ENCODE results near the gene FBP1. TPM values are rescaled to one million over a fixed set of nuclear protein-coding genes. Genes with fewer than 3 reads are reported as not detected.

FBP1 gene
- total RNA-seq, 2 donors from 2014 or later: 3.6 to 4.1 TPM

DNA sequence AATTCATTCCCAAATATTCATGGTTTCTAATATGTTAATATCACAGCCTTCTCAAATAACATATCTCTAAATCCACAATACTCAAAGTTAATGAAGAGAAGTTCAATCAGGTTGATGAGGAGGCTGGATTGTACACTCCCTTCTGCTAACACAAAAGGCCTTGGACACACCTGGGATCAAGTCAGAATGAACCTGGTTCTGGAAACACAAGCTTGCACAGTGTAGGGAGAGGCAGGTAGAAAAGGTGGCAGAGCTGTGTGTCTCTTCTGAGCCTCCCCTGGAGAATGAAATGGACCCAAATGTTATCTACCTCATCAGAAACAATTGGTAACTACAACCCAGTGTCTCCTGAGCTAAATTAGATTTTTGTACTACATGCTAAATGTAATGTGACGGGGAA lies 40.7 kb upstream of the FBP1 start:
- Histone ChIP-seq H3K27ac (no peak overlapping the region), H3K4me1 (peaks cover 0 to 15% of the 10 kb centered on the region in 2 donors), H3K4me3 (no peak overlapping the region), H3K9me3 (no peaks in the 10 kb centered on the region), H3K36me3 (no peaks in the 10 kb centered on the region), H3K27me3 (no peaks in the 10 kb centered on the region)
- TF ChIP-seq, protein P1, sequence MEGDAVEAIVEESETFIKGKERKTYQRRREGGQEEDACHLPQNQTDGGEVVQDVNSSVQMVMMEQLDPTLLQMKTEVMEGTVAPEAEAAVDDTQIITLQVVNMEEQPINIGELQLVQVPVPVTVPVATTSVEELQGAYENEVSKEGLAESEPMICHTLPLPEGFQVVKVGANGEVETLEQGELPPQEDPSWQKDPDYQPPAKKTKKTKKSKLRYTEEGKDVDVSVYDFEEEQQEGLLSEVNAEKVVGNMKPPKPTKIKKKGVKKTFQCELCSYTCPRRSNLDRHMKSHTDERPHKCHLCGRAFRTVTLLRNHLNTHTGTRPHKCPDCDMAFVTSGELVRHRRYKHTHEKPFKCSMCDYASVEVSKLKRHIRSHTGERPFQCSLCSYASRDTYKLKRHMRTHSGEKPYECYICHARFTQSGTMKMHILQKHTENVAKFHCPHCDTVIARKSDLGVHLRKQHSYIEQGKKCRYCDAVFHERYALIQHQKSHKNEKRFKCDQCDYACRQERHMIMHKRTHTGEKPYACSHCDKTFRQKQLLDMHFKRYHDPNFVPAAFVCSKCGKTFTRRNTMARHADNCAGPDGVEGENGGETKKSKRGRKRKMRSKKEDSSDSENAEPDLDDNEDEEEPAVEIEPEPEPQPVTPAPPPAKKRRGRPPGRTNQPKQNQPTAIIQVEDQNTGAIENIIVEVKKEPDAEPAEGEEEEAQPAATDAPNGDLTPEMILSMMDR (IDR thresholded peaks at IDR 0.05): no peak
- no peak for DNase-seq (ENCODE audit: low spot score)

DNA sequence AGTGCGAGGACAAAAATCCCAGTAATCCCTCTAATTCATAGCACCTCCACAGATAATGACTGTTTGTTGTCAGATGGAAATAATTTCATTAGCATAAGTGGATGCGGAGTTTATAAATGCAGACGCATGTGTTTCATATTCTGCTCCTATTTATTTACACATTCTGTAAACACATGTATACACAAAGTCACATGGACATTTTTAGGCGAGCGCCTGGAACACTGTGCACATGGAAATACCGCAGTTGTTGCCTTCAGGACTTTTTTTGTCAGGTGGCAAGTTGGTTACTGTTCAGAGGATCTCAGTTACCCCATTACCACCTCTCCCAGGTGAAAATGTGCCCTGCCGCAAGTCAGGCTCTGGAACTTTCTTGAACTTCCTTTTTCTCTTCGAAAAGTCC lies 40.3 kb upstream of the FBP1 start:
- Histone ChIP-seq H3K27ac (no peak overlapping the region), H3K9me3 (no peaks in the 10 kb centered on the region), H3K4me3 (no peak overlapping the region), H3K4me1 (peaks cover 0 to 19% of the 10 kb centered on the region in 2 donors), H3K27me3 (no peaks in the 10 kb centered on the region), H3K36me3 (no peaks in the 10 kb centered on the region)
- no peak for DNase-seq (ENCODE audit: low spot score)
- TF ChIP-seq, protein P1 (IDR thresholded peaks at IDR 0.05): no peak

- Histone ChIP-seq H3K27me3 (no peaks in the 10 kb centered on the region), H3K9me3 (no peaks in the 10 kb centered on the region), H3K4me3 (no peak overlapping the region), H3K36me3 (no peaks in the 10 kb centered on the region), H3K4me1 (peaks cover 0 to 19% of the 10 kb centered on the region in 2 donors), H3K27ac (no peak overlapping the region)
- DNase-seq (ENCODE audit: low spot score): no peak
- TF ChIP-seq, protein P1 (IDR thresholded peaks at IDR 0.05): no peak
Observed at GRCh38 chr9:94677929-94678328, 38.6 kb upstream of the FBP1 start.

- H3K27me3 ChIP-seq: no peaks in the 10 kb centered on the region
- no peaks in the 10 kb centered on the region for H3K9me3 ChIP-seq
- TF ChIP-seq, protein P1 (IDR thresholded peaks at IDR 0.05): no peak
- DNase-seq (ENCODE audit: low spot score): no peak
- no peak overlapping the region for H3K27ac ChIP-seq
- H3K4me3 ChIP-seq: no peak overlapping the region
- H3K36me3 ChIP-seq: no peaks in the 10 kb centered on the region
- H3K4me1 ChIP-seq: peaks cover 0 to 17% of the 10 kb centered on the region in 2 donors
Observed at GRCh38 chr9:94676446-94677131, 37.3 kb upstream of the FBP1 start.

GRCh38 chr9:94675008-94675881 lies 35.9 kb upstream of the FBP1 start:
- no peaks in the 10 kb centered on the region for H3K36me3 ChIP-seq
- peak overlapping the region in 1 of 2 donors; percentile 46 for H3K27ac ChIP-seq
- H3K4me3 ChIP-seq: no peak overlapping the region
- H3K27me3 ChIP-seq: no peaks in the 10 kb centered on the region
- DNase-seq (ENCODE audit: low spot score): no peak
- TF ChIP-seq, protein P1 (IDR thresholded peaks at IDR 0.05): no peak
- H3K9me3 ChIP-seq: no peaks in the 10 kb centered on the region
- peaks cover 0 to 16% of the 10 kb centered on the region in 2 donors for H3K4me1 ChIP-seq
